Gastroesophageal sphincter (tissue), 3 donors: ENCODE results near the gene DCST1.

Source experiments
- CTCF ChIP-seq, 4 experiments: fragments of 200-600 bp in 2 of 4; fragments of 450-650 bp in 2 of 4; sonication (generic) in 1 of 4; IDR thresholded peaks; one replicate each; pipeline ENCODE4 v1.5.1; 2017 to 2019; ENCODE audit warnings: antibody characterized with exemption in 4 of 4, mild to moderate bottlenecking in 2 of 4, moderate library complexity in 2 of 4
- EP300 ChIP-seq: sonication (generic); formaldehyde crosslinking; IDR thresholded peaks from one replicate; pipeline ENCODE4 v1.6.1; 2017; ENCODE audit warnings: antibody characterized with exemption, mild to moderate bottlenecking
- POLR2A ChIP-seq, 2 donors: fragments of 450-650 bp; IDR thresholded peaks; one replicate each; pipeline ENCODE4 v1.6.1; 2017; ENCODE audit warnings: antibody characterized with exemption in 2 of 2, mild to moderate bottlenecking in 2 of 2, moderate library complexity in 1 of 2
- POLR2AphosphoS5 ChIP-seq: sonication (generic); formaldehyde crosslinking; IDR thresholded peaks from one replicate; pipeline ENCODE4 v1.6.1; 2017; ENCODE audit warnings: antibody characterized with exemption

- no peak for TF ChIP-seq CTCF (IDR thresholded peaks at IDR 0.05)
- TF ChIP-seq POLR2AphosphoS5, result no peak
- no peak for TF ChIP-seq POLR2A (IDR thresholded peaks at IDR 0.05)
- no peak for TF ChIP-seq EP300
These were observed 36.0 kb downstream of the DCST1 start for GRCh38 chr1:155069551-155070157.
